Activated CD8-positive, alpha-beta memory T cell treated with anti-CD3 and anti-CD28 coated beads, Interleukin-2, amount 50 U/mL, for 1 hour (primary cell): Measurements from ENCODE around the gene SASH1.

Experiments used
- DNase-seq: peaks from one replicate; pipeline ENCODE4 v3.0.0-alpha.2; 2020; ENCODE audit errors: extremely low read depth

The SASH1 gene

GRCh38 chr6:148342350-148343046 lies at the start of gene SASH1:
Gene SASH1, plus strand, starts transcription at chr6:148342838. Its CDS starts 230 bp downstream, at chr6:148343068.
- no peak for DNase-seq

DNA sequence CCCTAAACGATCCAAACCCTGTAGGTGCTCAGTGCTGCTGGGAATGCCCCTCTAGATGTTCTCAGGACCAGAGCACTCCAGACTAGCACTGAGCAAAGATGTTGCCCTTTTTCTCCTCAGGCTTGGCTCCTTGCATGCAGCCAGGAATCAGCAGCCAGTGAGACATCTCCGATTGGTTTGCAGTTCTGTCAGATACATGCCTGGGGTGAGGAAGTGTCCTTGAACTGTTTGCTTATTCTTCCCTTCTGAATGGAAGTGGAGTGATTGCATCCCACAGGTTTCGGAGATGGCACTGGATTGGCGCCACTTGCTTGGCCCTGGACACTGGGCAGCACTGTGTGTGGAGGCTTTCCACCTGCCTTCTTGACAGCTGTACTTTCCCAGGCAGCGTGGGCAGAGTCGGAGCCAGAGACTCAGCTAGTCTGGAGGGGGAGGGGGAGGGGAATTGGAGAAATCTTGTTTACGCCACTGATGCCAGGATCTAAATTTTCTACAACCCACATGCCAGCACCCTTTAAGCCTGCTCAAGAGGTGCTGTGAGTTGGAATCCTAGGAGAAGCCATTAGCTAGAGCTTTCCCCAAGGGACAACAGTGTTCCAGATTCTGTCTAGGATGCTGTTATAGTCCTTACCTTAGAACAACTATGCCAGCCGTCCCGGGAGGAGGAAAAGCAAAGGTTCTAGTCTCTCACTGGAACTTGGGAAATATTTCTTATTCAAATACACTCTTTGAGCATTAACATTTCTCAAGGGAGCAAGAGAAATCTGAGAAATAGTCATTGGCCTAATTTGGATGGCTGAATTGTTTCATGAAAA lies 49.2 kb upstream of the SASH1 start:
- no peak for DNase-seq

DNA sequence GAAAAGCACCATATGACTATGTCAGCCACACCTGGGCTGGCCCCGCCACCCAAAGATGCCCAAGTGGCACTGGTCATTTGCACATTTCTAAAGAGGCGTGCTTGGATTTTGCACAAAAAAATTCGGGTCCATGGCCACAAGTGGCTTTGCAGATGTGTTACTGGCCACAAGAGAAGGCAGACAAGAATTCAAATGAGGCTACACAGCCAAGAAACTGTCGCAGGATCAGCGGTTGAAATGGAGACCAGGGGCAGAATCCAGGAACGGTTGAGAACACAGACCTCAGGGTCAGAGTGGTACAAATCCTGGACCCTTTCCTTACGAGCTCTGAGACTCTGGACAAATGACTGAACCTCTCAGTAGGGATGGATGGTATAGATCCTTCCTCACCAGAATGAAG lies 48.6 kb upstream of the SASH1 start:
- no peak for DNase-seq

DNA sequence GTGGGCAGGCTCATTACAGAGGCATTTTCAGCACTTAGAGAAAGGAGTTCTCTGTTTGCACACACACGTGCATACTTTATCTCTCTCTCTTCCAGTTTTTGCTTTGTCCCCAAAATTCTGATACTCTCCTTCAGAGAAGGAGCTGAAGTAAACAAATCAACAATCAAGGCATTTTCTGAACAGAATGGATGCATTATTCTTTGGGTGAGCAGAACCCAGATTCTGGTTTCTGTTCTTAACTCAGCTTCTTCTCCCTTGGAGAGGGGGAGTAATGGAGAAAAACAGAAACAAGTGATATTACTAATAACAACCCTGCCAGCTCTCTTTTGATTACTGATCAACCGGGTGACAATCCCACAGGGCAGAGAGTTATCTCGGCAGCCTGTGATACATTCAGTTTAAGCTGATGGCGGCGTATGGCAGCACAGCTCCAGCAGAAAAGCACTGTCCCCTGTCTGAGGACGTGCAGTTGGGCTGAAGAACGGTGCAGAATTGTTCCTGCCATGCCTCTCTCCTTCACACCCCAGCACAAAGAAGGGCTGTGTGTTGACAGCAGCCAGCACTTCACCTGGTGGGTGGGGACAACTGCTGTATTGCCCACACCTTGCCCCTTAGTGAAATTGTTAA lies 47.3 kb upstream of the SASH1 start:
- no peak for DNase-seq

DNA sequence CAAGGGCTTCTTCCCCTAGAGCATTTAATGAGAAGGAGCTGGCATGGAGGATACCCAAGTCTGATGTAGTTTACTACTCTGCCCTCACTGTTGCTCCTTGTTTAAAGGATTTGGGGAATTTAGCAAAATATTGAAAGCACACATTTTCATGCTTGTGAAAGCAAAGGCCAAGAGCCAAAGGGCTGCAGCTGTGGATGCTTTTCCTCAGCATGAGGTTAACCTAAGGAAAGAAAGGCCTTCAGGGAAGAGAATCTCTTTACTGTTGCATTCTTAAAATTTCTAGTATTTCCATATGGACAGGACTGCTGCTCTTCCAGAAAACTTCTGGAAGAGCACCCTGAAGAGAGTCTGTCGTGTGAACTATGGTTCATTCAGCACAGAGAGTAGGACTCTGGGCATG lies 45.9 kb upstream of the SASH1 start:
- no peak for DNase-seq

- DNase-seq = no peak
Measured at GRCh38 chr6:148298683-148299082, 44.0 kb upstream of the SASH1 start.

GRCh38 chr6:148303616-148304015 lies 39.0 kb upstream of the SASH1 start:
- no peak for DNase-seq

DNA sequence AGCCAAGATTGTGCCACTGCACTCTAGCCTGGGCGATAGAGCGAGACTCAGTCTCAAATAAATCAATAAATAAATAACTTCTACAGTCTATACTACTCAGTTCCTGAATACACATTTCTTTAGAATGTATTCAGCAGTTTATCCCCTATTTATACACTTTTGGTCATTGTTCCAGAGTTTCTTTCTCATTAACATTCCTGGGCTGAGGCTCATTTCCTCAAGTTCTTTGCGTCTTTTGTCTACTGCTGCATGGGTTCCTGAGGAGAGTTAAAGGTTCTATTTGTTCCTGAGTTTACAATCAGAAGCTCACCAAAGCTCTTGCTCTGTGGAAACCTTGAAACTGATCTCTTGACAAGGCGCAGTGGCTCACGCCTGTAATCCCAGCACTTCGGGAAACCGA lies 37.7 kb upstream of the SASH1 start:
- DNase-seq = no peak

GRCh38 chr6:148306286-148306685 lies 36.4 kb upstream of the SASH1 start:
- DNase-seq = no peak

DNA sequence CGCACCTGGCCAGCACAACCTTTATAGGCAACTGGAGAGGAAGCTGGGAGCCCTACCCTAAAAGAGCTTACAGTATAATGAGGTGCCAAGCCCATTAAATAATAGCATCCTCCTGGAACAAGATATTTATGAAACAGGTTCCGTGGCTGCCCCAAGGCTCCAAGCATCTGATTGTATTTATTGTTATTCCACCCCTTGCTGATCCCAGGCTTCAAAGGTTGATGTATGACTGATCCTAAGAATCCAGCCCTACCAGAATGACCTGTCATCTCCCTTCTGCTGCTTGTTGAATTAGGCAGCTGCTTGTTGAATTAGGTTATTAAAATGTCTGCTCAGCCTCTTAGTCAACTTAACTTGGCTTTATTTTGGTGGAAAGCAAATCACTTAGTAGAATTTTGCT lies 35.2 kb upstream of the SASH1 start:
- no peak for DNase-seq

GRCh38 chr6:148309301-148309700 lies 33.3 kb upstream of the SASH1 start:
- DNase-seq = no peak

GRCh38 chr6:148311966-148312669 lies 30.5 kb upstream of the SASH1 start:
- no peak for DNase-seq

DNA sequence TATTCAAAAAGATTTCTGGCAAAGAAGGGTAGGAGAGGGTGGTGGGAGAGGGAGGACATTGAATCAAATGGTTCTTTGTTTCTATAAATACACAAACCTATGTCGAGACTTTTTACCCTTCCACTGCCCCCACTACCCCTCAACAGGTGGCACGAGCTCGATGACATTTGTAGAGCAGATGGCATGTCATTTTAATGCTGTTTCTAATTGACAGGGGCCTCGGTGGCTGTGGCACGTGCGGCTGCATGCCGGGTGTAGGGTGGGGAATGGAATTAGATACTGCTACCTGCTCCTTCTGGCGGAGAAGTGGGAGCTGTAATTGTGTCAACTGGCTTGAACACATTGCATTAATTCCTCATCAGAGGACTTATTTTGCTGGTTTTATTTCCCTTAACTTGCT lies 29.1 kb upstream of the SASH1 start:
- no peak for DNase-seq

GRCh38 chr6:148316308-148316707 lies 26.3 kb upstream of the SASH1 start:
- DNase-seq = no peak

DNA sequence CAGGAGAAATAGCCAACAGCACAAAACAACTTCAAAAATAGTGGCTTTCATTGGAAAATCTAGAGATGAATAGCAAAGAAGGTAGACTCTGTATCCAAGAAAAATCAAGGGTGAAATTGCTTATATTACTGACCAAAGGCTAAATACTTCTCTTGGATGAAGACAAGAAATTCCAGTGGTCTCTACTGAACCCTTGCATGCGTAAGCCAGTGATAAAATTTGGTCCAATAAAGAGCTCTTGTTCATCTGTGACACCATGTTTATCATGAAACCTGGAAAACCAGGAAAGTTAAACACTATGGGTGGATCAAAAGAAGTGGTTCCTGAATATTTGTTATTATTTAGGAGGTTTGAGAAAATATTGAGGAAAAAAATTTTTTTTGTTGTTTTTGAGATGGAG lies 25.6 kb upstream of the SASH1 start:
- DNase-seq = no peak

DNA sequence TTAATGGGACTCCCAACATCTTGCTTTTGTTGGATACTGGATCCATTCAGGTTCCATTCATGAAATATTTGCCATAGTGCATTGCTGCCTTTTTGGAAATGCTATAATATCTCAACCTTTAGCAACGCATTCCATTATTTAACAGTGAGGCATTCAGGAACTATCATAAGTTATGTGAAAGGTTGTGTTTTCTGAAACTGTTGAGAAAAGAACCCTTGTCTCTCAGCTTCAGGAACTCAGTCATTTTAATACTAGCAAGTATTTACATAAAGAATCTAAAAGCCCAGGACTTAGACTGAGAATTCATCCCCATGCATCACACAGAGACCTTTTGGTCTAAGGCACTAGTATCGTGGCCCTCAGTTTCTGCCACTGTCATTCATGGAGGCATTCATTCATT lies 24.9 kb upstream of the SASH1 start:
- DNase-seq = no peak

DNA sequence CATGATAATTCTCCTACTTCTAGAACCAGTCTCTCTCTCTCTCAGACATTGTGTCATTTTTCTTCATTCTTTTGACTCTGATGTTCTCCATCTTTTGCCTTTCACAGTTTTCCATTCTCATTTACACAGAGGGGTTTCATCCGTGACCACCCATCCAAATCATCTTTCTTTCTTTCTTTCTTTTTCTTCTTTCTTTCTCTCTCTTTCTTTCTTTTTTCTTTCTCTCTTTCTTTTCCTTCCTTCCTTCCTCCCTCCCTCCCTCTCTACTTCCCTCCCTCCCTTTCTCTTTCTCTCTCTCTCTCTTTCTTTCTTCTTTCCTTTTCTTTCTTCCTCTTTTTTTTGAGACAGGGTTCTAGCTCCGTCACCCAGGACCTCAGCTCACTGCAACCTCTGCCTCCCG lies 19.9 kb upstream of the SASH1 start:
- DNase-seq = no peak

- no peak for DNase-seq
Measured at GRCh38 chr6:148323344-148323743, 19.3 kb upstream of the SASH1 start.

GRCh38 chr6:148324297-148324985 lies 18.2 kb upstream of the SASH1 start:
- DNase-seq = no peak

DNA sequence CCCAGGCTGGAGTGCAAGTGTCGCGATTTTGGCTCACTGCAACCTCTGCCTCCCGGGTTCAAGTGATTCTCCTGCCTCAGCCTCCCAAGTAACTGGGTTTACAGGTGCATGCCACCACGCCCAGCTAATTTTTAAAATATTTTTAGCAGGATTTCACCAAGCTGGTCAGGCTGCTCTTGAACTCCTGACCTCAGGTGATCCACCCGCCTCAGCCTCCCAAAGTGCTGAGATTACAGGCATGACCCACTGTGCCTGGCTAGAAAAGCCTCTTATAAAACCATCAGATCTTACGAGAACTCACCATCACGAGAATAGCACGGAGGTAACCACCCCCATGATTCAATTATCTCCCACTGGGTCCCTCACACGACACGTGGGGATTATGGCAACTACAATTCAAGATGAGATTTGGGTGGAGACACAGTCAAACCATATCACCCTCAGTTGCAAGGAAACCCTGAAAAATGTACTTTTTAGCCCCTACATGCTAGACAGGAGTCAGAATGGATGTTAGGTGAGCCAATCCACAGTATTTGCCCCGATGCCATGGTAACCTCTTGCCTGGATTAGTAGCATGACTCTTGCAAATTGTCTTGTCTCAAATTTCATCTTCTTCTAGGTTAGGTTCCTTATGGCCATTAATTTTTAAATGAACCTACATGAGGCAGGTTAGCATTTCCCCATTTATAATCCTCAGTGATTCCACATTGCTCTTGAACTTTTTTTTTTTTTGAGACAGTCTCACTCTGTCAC lies 17.1 kb upstream of the SASH1 start:
- no peak for DNase-seq
